Activated CD4-positive, alpha-beta T cell treated with anti-CD3 and anti-CD28 coated beads for 1 hour (primary cell): ENCODE data around the gene RBMS3.

Experiments
- DNase-seq: peaks from one replicate; pipeline ENCODE4 v3.0.0-alpha.2; 2020

RBMS3 gene

GRCh38 chr3:29590461-29590860, 309.6 kb downstream of the RBMS3 start:
- DNase-seq: no peak

- no peak for DNase-seq
Observed at GRCh38 chr3:29591579-29591978, 310.7 kb downstream of the RBMS3 start.

GRCh38 chr3:29593802-29594201, 312.9 kb downstream of the RBMS3 start:
- DNase-seq: no peak

- DNase-seq: no peak
Observed at GRCh38 chr3:29594261-29594660, 313.4 kb downstream of the RBMS3 start.

GRCh38 chr3:29597376-29598008, 316.6 kb downstream of the RBMS3 start:
- no peak for DNase-seq

- no peak for DNase-seq
Observed at GRCh38 chr3:29601861-29602585, 321.2 kb downstream of the RBMS3 start.

- no peak for DNase-seq
Observed at GRCh38 chr3:29605845-29606244, 325.0 kb downstream of the RBMS3 start.

GRCh38 chr3:29606416-29606815, 325.5 kb downstream of the RBMS3 start:
- no peak for DNase-seq

- DNase-seq: no peak
Observed at GRCh38 chr3:29608414-29609327, 327.8 kb downstream of the RBMS3 start.

- DNase-seq: no peak
Observed at GRCh38 chr3:29609328-29609811, 328.5 kb downstream of the RBMS3 start.

- DNase-seq: no peak
Observed at GRCh38 chr3:29610781-29611180, 329.9 kb downstream of the RBMS3 start.

- no peak for DNase-seq
Observed at GRCh38 chr3:29611252-29611651, 330.4 kb downstream of the RBMS3 start.

- DNase-seq: no peak
Observed at GRCh38 chr3:29612536-29612935, 331.7 kb downstream of the RBMS3 start.

- DNase-seq: no peak
Observed at GRCh38 chr3:29614954-29615353, 334.1 kb downstream of the RBMS3 start.

GRCh38 chr3:29618395-29619282, 337.8 kb downstream of the RBMS3 start:
- no peak for DNase-seq

- DNase-seq: no peak
Observed at GRCh38 chr3:29619676-29620075, 338.8 kb downstream of the RBMS3 start.

GRCh38 chr3:29627136-29628117, 346.6 kb downstream of the RBMS3 start:
- no peak for DNase-seq

GRCh38 chr3:29628795-29629194, 347.9 kb downstream of the RBMS3 start:
- DNase-seq: no peak

GRCh38 chr3:29635888-29636287, 355.0 kb downstream of the RBMS3 start:
- DNase-seq: no peak

- no peak for DNase-seq
Observed at GRCh38 chr3:29637068-29637467, 356.2 kb downstream of the RBMS3 start.
